K562 (cell line): Measurements from ENCODE around the gene SAMD14. TPM values are rescaled to one million over a fixed set of nuclear protein-coding genes. Genes with fewer than 3 reads are reported as not detected.
A peak's percentile ranks its signal among the peaks of the same experiment; 100 is the strongest.

Experiments used
- PRDM10 ChIP-seq: fragments of 450-650 bp; IDR thresholded peaks from 2 replicates; pipeline ENCODE4 v1.6.1; 2018; ENCODE audit not compliant: partially characterized antibody
- RAD51 ChIP-seq: fragments of 450-650 bp; IDR thresholded peaks from 2 replicates; pipeline ENCODE4 v1.7.1; 2016; ENCODE audit warnings: low read depth, mild to moderate bottlenecking, borderline replicate concordance
- RCOR1 ChIP-seq, 2 experiments: IDR thresholded peaks; 2 replicates each; pipeline ENCODE4 v1.6.1; 2012; ENCODE audit warnings: low read depth in 2 of 2, low read length in 2 of 2, borderline replicate concordance in 1 of 2, improper control_type of control experiment in 1 of 2
- RFX7 ChIP-seq: fragments of 250-450 bp; sonication (Bioruptor Pico); IDR thresholded peaks from 2 replicates; pipeline ENCODE4 v1.5.1; 2021; ENCODE audit warnings: mild to moderate bottlenecking
- SIRT6 ChIP-seq: IDR thresholded peaks from one replicate; pipeline ENCODE4 v1.6.1; 2012; ENCODE audit warnings: low read depth, mild to moderate bottlenecking, control low read depth, inconsistent platforms, low read length, moderate library complexity
- SMAD4 ChIP-seq: fragments of 250-450 bp; sonication (Bioruptor Pico); conservative IDR thresholded peaks from 2 replicates; pipeline ENCODE4 v1.8.0; 2021; ENCODE audit warnings: inconsistent platforms, mild to moderate bottlenecking, moderate library complexity
- SRSF1 ChIP-seq: fragments of 200-400 bp; formaldehyde crosslinking; IDR thresholded peaks from 2 replicates; pipeline ENCODE4 v1.6.1; 2017; ENCODE audit warnings: mild to moderate bottlenecking, low read depth, low read length, moderate library complexity
- ZNF41 ChIP-seq: fragments of 250-450 bp; sonication (Bioruptor Pico); conservative IDR thresholded peaks from 2 replicates; pipeline ENCODE4 v1.4.0; 2020; ENCODE audit warnings: mild to moderate bottlenecking
- polyA plus RNA-seq, 8 experiments: library from polyadenylated mRNA; depleted of rRNA in 4 of 8; stranded (reverse) in 5 of 8; unstranded in 3 of 8; fragments of >200 nt; fragmentation: Nextera tagmentation in 2 of 8; fragmentation: Illumina TruSeq in 1 of 8; extraction: Ambion mirVana in 2 of 8; extraction: Trizol in 1 of 8; gene quantifications; 2 replicates each; pipeline versions ENCODE4 v1.2.1 to v1.2.3, GENCODE V29; 2011 to 2014; ENCODE audit warnings: inconsistent platforms in 1 of 8, missing spikeins in 1 of 8
- total RNA-seq, 7 experiments: library from RNA; depleted of rRNA in 6 of 7; stranded (reverse); fragments of >200 nt in 6 of 7; fragmentation: Illumina TruSeq in 2 of 7; extraction: Trizol in 2 of 7; gene quantifications; 2 replicates each; pipeline versions ENCODE4 v1.2.1 to v1.2.3, GENCODE V29; 2011 to 2021; ENCODE audit warnings: low replicate concordance in 1 of 7

SAMD14 gene
- total and polyA plus RNA-seq, 9 of the 15 experiments (the other 6 are each of a cell fraction or from before 2014, with no cell fraction given) = 0.04 to 0.07 TPM; not detected in 7

- TF ChIP-seq PRDM10 (no peak), SRSF1 (no peak), SIRT6 (no peak), SMAD4 (CRISPR knock-in tag) (peak; percentile 82), ZNF41 (CRISPR knock-in tag) (no peak), RFX7 (CRISPR knock-in tag) (no peak), RCOR1 (IDR thresholded peaks at IDR 0.05; ENCODE audit: borderline replicate concordance in 1 of 2, low read depth in 2 of 2, low read length in 2 of 2) (no peak), RAD51 (peak; percentile 57; the same call in 1 of the 2 replicates)
Observed at GRCh38 chr17:50177983-50178834, 48.2 kb upstream of the SAMD14 start (continued).
